Panc1 (cell line): Measurements from ENCODE around the gene ZNF414. TPM values are rescaled to one million over a fixed set of nuclear protein-coding genes. Genes with fewer than 3 reads are reported as not detected.

ENCODE experiments used
- ATAC-seq: fragments of 200-7000 bp; cut with Tn5 transposase; 2 replicates; pipeline ENCODE4 v1.9.1; 2020; ENCODE audit warnings: mild to moderate bottlenecking, moderate library complexity
- BruUV-seq: library from RNA; stranded (reverse); fragments of 400-500 nt; replicated peaks from 2 replicates; lab custom pipeline; 2021; lab: Mats Ljungman, UMichigan
- CTCF ChIA-PET: fragments of 300-600 bp; sonication (Branson Sonifier 250); formaldehyde crosslinking; loops from one replicate; lab custom pipeline; 2022; ENCODE audit warnings: antibody characterized with exemption; lab: Charles Lee
- POLR2A ChIA-PET: fragments of 300-600 bp; sonication (Branson Sonifier 250); formaldehyde crosslinking; loops from one replicate; lab custom pipeline; 2022; ENCODE audit warnings: antibody characterized with exemption; lab: Charles Lee
- DNase-seq: peaks from one replicate; pipeline ENCODE4 v3.0.0-alpha.2; 2010; ENCODE audit warnings: low read depth, low spot score
- H3K27ac ChIP-seq: 2 replicates; pipeline ENCODE4 v1.5.1; 2011; ENCODE audit warnings: mild to moderate bottlenecking, low read length, inconsistent platforms
- H3K27me3 ChIP-seq: fragments of 200-500 bp; sonication (Bioruptor generic); 2 replicates; pipeline ENCODE4 v1.6.0; 2014; ENCODE audit warnings: low read length, inconsistent platforms; ENCODE audit not compliant: control insufficient read depth, insufficient read depth
- H3K36me3 ChIP-seq: fragments of 200-500 bp; sonication (Bioruptor generic); 2 replicates; pipeline ENCODE4 v1.5.1; 2014; ENCODE audit warnings: inconsistent platforms, mild to moderate bottlenecking, low read length, moderate library complexity; ENCODE audit not compliant: control insufficient read depth, insufficient read depth
- H3K4me1 ChIP-seq: 2 replicates; pipeline ENCODE4 v1.5.1; 2011; ENCODE audit warnings: inconsistent platforms, mild to moderate bottlenecking, low read length, moderate library complexity; ENCODE audit not compliant: control insufficient read depth, insufficient read depth
- H3K4me3 ChIP-seq, 2 experiments: 2 replicates each; pipeline ENCODE4 v1.5.1; 2011 to 2012; ENCODE audit warnings: low read depth in 2 of 2, low read length in 2 of 2, mild to moderate bottlenecking in 2 of 2, inconsistent platforms in 1 of 2, moderate library complexity in 1 of 2
- H3K9me3 ChIP-seq: fragments of 200-500 bp; sonication (Bioruptor generic); 2 replicates; pipeline ENCODE4 v1.5.1; 2014; ENCODE audit warnings: low read depth, mild to moderate bottlenecking, inconsistent platforms, low read length, moderate library complexity; ENCODE audit not compliant: control insufficient read depth, insufficient read depth
- CTCF ChIP-seq: fragments of 450-650 bp; IDR thresholded peaks from 2 replicates; pipeline ENCODE4 v1.5.1; 2017; ENCODE audit warnings: mild to moderate bottlenecking
- POLR2AphosphoS5 ChIP-seq: IDR thresholded peaks from 2 replicates; pipeline ENCODE4 v1.6.1; 2012; ENCODE audit warnings: mild to moderate bottlenecking, low read depth, low read length, moderate library complexity
- REST ChIP-seq, 2 experiments: IDR thresholded peaks; 2 replicates each; pipeline ENCODE4 v1.6.1; 2011 to 2012; ENCODE audit warnings: low read depth in 2 of 2, control low read depth in 1 of 2, low read length in 1 of 2, mild to moderate bottlenecking in 1 of 2, moderate library complexity in 1 of 2; ENCODE audit not compliant: insufficient read depth in 1 of 2
- SIN3A ChIP-seq: IDR thresholded peaks from 2 replicates; pipeline ENCODE4 v1.6.1; 2012; ENCODE audit warnings: low read depth, mild to moderate bottlenecking, low read length, moderate library complexity, borderline replicate concordance; ENCODE audit not compliant: insufficient read depth
- TCF7L2 ChIP-seq: IDR thresholded peaks from 2 replicates; pipeline ENCODE4 v1.6.1; 2011; ENCODE audit warnings: mild to moderate bottlenecking, low read depth, low read length, inconsistent platforms
- in situ Hi-C: cut with HindIII; loops from 2 replicates; pipeline ENCODE4 v1.10.0; 2016; ENCODE audit warnings: low sequenced_read_pairs, low pct_unique_long_range_greater_than_20kb
- intact Hi-C: fragments of 100-400 bp; cut with micrococcal nuclease; formaldehyde crosslinking; loops from one replicate; pipeline ENCODE4 v1.10.0; 2022; ENCODE audit not compliant: unreplicated experiment
- total RNA-seq: library from RNA; stranded (reverse); gene quantifications from one replicate; pipeline ENCODE4 v1.2.1, GENCODE V29; 2021; ENCODE audit not compliant: unreplicated experiment

Gene ZNF414
- total RNA-seq, 1 experiment from 2014 or later: 37.1 TPM

- Histone ChIP-seq H3K27me3 (no peaks in the 10 kb centered on the region), H3K27ac (peak overlapping the region; percentile 91), H3K4me3 (peak overlapping the region; percentile 55 to 67), H3K36me3 (no peaks in the 10 kb centered on the region), H3K9me3 (no peaks in the 10 kb centered on the region), H3K4me1 (peaks cover 9% of the 10 kb centered on the region)
- CTCF ChIA-PET: interaction anchor here (1.5 kb wide), 1 partner anchor 65 kb away, joined by 5 read pairs; the partner anchor contains the start of gene MYO1F
- POLR2A ChIA-PET: interaction anchor here (0.6 kb wide), 2 partner anchors 62 to 97 kb away, joined by 4 to 5 read pairs; no protein-coding TSS in a partner anchor
- BruUV-seq: no TSS peak
- intact Hi-C loops: no loop called here
- in situ Hi-C loops: no loop called here
- ATAC-seq: no peak
- no peak for DNase-seq
- no peak for TF ChIP-seq TCF7L2
- no peak for TF ChIP-seq SIN3A
- TF ChIP-seq REST (IDR thresholded peaks at IDR 0.05; ENCODE audit: insufficient read depth in 1 of 2, low read depth in 2 of 2, low read length in 1 of 2): no peak
- no peak for TF ChIP-seq CTCF
- TF ChIP-seq POLR2AphosphoS5: no peak
These were observed 806 bp downstream of the ZNF414 start for GRCh38 chr19:8513036-8513686.

GRCh38 chr19:8512115-8512967, 1.6 kb downstream of the ZNF414 start:
- intact Hi-C loops (no loop called here), in situ Hi-C loops (no loop called here)
- ATAC-seq (0 out of 2 replicates have a peak, but pooled peaks have one; percentile 36), DNase-seq (no peak)
- Histone ChIP-seq H3K4me1 (peaks cover 9% of the 10 kb centered on the region), H3K27me3 (no peaks in the 10 kb centered on the region), H3K9me3 (no peaks in the 10 kb centered on the region), H3K27ac (peak overlapping the region; percentile 91), H3K36me3 (no peaks in the 10 kb centered on the region), H3K4me3 (peak overlapping the region in 1 of 2 experiments; percentile 55; a peak in 1 of 4 replicates)
- ChIA-PET CTCF (interaction anchor here (0.6 kb wide), 1 partner anchor 65 kb away, joined by 6 read pairs; no protein-coding TSS in a partner anchor), POLR2A (interaction anchor here (0.5 kb wide), 1 partner anchor 28 kb away, joined by 11 read pairs; no protein-coding TSS in a partner anchor)
- no peak for TF ChIP-seq SIN3A
- TF ChIP-seq POLR2AphosphoS5: no peak; the same call in 1 of the 2 replicates
- no peak for TF ChIP-seq REST (IDR thresholded peaks at IDR 0.05; ENCODE audit: insufficient read depth in 1 of 2, low read depth in 2 of 2, low read length in 1 of 2)
- BruUV-seq: no TSS peak
